Prostate gland (tissue), 2 donors: ENCODE measurements around the gene COL5A1.

ENCODE experiments used
- CTCF ChIP-seq, 4 experiments: fragments of 200-600 bp in 2 of 4; fragments of 450-650 bp in 2 of 4; sonication (generic) in 2 of 4; IDR thresholded peaks; 1 replicate in 3 of 4; 2 replicates in 1 of 4; pipeline ENCODE4 v1.5.1; 2016 to 2019; ENCODE audit warnings: antibody characterized with exemption in 4 of 4, mild to moderate bottlenecking in 2 of 4, moderate library complexity in 2 of 4
- POLR2A ChIP-seq: fragments of 450-650 bp; IDR thresholded peaks from one replicate; pipeline ENCODE4 v1.6.1; 2016; ENCODE audit warnings: antibody characterized with exemption, mild to moderate bottlenecking
- POLR2AphosphoS5 ChIP-seq: sonication (generic); formaldehyde crosslinking; IDR thresholded peaks from one replicate; pipeline ENCODE4 v1.6.1; 2017; ENCODE audit warnings: antibody characterized with exemption

DNA sequence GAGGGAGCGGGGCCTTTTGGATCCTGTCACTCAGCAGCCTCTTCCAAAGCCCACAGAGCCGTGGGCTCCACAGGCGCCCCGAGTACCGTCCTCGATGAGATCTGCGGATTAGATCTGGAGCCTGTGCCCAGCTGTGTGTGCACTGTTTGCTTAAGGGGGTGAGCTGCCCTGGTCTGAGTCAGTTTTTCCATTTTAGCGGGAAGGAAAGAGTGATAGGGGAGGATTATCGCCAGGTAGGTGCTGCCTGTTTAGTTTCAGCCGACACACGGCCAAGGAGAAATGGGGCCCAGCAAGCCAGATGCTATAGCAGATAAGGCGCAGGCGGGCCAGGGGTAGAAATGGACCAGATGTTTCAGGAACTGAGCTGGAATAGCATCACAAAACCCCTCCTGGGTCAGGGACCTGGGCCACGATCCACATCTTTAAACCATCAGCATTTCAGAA lies 18.1 kb downstream of the COL5A1 start:
- no peak for TF ChIP-seq CTCF (IDR thresholded peaks at IDR 0.05)
- no peak for TF ChIP-seq POLR2A
- no peak for TF ChIP-seq POLR2AphosphoS5
